Measurements from ENCODE around the gene TLX2.

DNA sequence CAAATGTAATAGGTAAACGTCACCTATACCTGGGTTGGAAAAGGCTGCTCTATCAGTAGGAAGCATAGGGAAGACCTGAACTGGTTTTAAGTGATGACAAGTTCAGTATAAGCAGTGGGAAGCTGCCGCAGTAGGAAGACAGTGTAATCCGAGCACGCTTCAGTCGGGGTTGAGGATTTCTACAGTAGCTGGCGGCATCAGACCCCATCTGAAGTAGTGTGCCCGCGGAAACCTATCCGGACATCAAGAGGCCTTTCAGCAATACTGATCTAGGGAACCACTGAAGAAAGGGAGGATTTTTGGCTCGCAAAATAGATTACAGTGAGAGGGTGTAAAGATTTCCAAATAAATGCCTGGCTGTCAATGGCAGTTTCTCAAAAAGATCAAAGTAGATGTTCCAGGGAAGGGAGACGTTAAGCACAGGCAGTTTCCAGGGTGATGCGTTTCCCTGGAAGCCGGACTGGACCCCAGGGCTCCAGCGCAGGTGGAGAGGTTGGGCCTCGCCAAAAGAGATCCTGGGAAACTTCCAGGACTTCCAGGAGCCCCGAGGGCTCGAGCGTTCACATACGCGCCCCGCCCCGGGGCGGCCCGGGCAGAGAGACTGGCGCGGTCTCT lies 34.1 kb downstream of the TLX2 start:
- TF ChIP-seq, protein P1, sequence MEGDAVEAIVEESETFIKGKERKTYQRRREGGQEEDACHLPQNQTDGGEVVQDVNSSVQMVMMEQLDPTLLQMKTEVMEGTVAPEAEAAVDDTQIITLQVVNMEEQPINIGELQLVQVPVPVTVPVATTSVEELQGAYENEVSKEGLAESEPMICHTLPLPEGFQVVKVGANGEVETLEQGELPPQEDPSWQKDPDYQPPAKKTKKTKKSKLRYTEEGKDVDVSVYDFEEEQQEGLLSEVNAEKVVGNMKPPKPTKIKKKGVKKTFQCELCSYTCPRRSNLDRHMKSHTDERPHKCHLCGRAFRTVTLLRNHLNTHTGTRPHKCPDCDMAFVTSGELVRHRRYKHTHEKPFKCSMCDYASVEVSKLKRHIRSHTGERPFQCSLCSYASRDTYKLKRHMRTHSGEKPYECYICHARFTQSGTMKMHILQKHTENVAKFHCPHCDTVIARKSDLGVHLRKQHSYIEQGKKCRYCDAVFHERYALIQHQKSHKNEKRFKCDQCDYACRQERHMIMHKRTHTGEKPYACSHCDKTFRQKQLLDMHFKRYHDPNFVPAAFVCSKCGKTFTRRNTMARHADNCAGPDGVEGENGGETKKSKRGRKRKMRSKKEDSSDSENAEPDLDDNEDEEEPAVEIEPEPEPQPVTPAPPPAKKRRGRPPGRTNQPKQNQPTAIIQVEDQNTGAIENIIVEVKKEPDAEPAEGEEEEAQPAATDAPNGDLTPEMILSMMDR (IDR thresholded peaks at IDR 0.05; ENCODE audit: low read depth, low read length, missing input control): no peak
- TF ChIP-seq ZBTB33 (IDR thresholded peaks at IDR 0.05) (no peak), HNF4A (conservative IDR thresholded peaks at IDR 0.05) (no peak), RAD21 (IDR thresholded peaks at IDR 0.05) (no peak), SP1 (IDR thresholded peaks at IDR 0.05) (no peak), TAF1 (conservative IDR thresholded peaks at IDR 0.05) (no peak), ATF3 (IDR thresholded peaks at IDR 0.05) (no peak), FOXA1 (IDR thresholded peaks at IDR 0.05) (no peak), YY1 (IDR thresholded peaks at IDR 0.05) (no peak), JUND (IDR thresholded peaks at IDR 0.05) (no peak), RXRA (IDR thresholded peaks at IDR 0.05) (no peak), EGR1 (IDR thresholded peaks at IDR 0.05; ENCODE audit: low read depth in 2 of 2) (no peak)
- TF ChIP-seq, protein P2, sequence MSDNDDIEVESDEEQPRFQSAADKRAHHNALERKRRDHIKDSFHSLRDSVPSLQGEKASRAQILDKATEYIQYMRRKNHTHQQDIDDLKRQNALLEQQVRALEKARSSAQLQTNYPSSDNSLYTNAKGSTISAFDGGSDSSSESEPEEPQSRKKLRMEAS (IDR thresholded peaks at IDR 0.05): no peak

All from liver (tissue), 3 donors.